Smooth muscle cell (in vitro differentiated cells): ENCODE data around the gene CDK3. TPM values are rescaled to one million over a fixed set of nuclear protein-coding genes. Genes with fewer than 3 reads are reported as not detected.
"Not testable (repeated sequence)": the region's sequence is repeated elsewhere in the genome, so short reads cannot be mapped to it uniquely, and the experiment has no call there.

ENCODE experiments used
- DNase-seq: peaks from one replicate; lab custom pipeline; 2025; ENCODE audit not compliant: unreplicated experiment; lab: John Stamatoyannopoulos, UW
- H2AFZ ChIP-seq: fragments of 200-600 bp; sonication (generic); 2 replicates; pipeline ENCODE4 v1.6.0; 2016; ENCODE audit warnings: antibody characterized with exemption, low read depth, mild to moderate bottlenecking
- H3F3A ChIP-seq: fragments of 200-600 bp; sonication (generic); 2 replicates; pipeline ENCODE4 v1.6.0; 2017; ENCODE audit warnings: antibody characterized with exemption, low read depth
- H3K27ac ChIP-seq: fragments of 200-600 bp; sonication (generic); 2 replicates; pipeline ENCODE4 v1.5.1; 2016; ENCODE audit warnings: low read depth, mild to moderate bottlenecking
- H3K27me3 ChIP-seq: fragments of 200-600 bp; sonication (generic); 2 replicates; pipeline ENCODE4 v1.6.1; 2016; ENCODE audit warnings: low read depth, mild to moderate bottlenecking
- H3K36me3 ChIP-seq: fragments of 200-600 bp; sonication (generic); 2 replicates; pipeline ENCODE4 v1.5.1; 2016; ENCODE audit warnings: low read depth
- H3K4me1 ChIP-seq: fragments of 200-600 bp; sonication (generic); 2 replicates; pipeline ENCODE4 v1.5.1; 2016; ENCODE audit warnings: low read depth
- H3K4me2 ChIP-seq: fragments of 200-600 bp; sonication (generic); 2 replicates; pipeline ENCODE4 v1.6.0; 2016; ENCODE audit warnings: mild to moderate bottlenecking
- H3K4me3 ChIP-seq: fragments of 200-600 bp; sonication (generic); 2 replicates; pipeline ENCODE4 v1.5.1; 2016; ENCODE audit warnings: mild to moderate bottlenecking
- H3K79me2 ChIP-seq: fragments of 200-600 bp; sonication (generic); 2 replicates; pipeline ENCODE4 v1.6.0; 2016; ENCODE audit warnings: low read depth, mild to moderate bottlenecking
- H3K9ac ChIP-seq: fragments of 200-600 bp; sonication (generic); 2 replicates; pipeline ENCODE4 v1.6.0; 2016; ENCODE audit warnings: low read depth
- H3K9me3 ChIP-seq: fragments of 200-600 bp; sonication (generic); replicated peaks from 2 replicates; pipeline ENCODE4 v1.5.1; 2016; ENCODE audit warnings: low read depth
- H4K20me1 ChIP-seq: fragments of 200-600 bp; sonication (generic); 2 replicates; pipeline ENCODE4 v1.6.0; 2016; ENCODE audit warnings: low read depth
- WGBS: methylation state at CpG from one replicate; pipeline ENCODE4 v1.1.7; 2016; ENCODE audit warnings: low lambda C conversion rate; 5-methylcytosine and 5-hydroxymethylcytosine counted together
- polyA plus RNA-seq: library from polyadenylated mRNA; unstranded; fragments of >200 nt; fragmentation: Nextera tagmentation; extraction: Ambion mirVana; gene quantifications from 2 replicates; pipeline ENCODE4 v1.2.1, GENCODE V29; 2016
- total RNA-seq: library from RNA; depleted of rRNA; stranded (reverse); fragments of >200 nt; gene quantifications from 2 replicates; pipeline ENCODE4 v1.2.3, GENCODE V29; 2014
- TF ChIP-seq, protein P1 (sequence below): fragments of 200-600 bp; sonication (generic); IDR thresholded peaks from 2 replicates; pipeline ENCODE4 v1.5.1; 2017; ENCODE audit warnings: borderline replicate concordance, mild to moderate bottlenecking, antibody characterized with exemption; ENCODE audit not compliant: insufficient read depth, poor library complexity, severe bottlenecking

Gene CDK3
- total and polyA plus RNA-seq, 2 experiments from 2014 or later: 1.0 to 3.9 TPM

DNA sequence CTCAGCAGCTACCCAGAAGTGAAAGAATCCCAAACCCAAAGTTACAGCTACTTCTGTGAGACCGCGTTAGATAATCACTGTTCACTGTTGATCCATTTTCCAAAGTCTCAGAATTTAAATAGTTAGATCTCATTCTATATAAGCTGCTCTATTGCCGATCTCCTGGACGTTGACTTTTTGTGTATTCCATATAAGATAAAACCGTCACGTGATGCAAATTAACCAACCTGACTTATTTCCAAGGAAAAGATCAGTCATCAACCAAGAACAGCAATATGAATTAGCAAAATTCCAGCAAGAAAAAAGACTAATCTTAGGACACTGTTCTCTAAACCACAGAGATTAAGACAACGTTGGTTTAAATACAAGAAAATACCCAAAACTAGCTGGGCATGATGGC lies 30.0 kb upstream of the CDK3 start:
- peaks cover 4% of the 10 kb centered on the region for H3F3A ChIP-seq
- TF ChIP-seq, protein P1, sequence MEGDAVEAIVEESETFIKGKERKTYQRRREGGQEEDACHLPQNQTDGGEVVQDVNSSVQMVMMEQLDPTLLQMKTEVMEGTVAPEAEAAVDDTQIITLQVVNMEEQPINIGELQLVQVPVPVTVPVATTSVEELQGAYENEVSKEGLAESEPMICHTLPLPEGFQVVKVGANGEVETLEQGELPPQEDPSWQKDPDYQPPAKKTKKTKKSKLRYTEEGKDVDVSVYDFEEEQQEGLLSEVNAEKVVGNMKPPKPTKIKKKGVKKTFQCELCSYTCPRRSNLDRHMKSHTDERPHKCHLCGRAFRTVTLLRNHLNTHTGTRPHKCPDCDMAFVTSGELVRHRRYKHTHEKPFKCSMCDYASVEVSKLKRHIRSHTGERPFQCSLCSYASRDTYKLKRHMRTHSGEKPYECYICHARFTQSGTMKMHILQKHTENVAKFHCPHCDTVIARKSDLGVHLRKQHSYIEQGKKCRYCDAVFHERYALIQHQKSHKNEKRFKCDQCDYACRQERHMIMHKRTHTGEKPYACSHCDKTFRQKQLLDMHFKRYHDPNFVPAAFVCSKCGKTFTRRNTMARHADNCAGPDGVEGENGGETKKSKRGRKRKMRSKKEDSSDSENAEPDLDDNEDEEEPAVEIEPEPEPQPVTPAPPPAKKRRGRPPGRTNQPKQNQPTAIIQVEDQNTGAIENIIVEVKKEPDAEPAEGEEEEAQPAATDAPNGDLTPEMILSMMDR: no peak
- DNase-seq: no peak
- no peak overlapping the region for H2AFZ ChIP-seq
- no peak overlapping the region for H3K9ac ChIP-seq
- peaks cover 93% of the 10 kb centered on the region for H4K20me1 ChIP-seq
- H3K36me3 ChIP-seq: no peaks in the 10 kb centered on the region
- no peaks in the 10 kb centered on the region for H3K9me3 ChIP-seq
- H3K79me2 ChIP-seq: peaks cover 92% of the 10 kb centered on the region
- H3K27ac ChIP-seq: no peak overlapping the region
- H3K4me3 ChIP-seq: no peak overlapping the region
- H3K4me1 ChIP-seq: no peaks in the 10 kb centered on the region
- WGBS: 85% methylated on average over 7 of the region's 7 CpGs
- no peak overlapping the region for H3K4me2 ChIP-seq
- H3K27me3 ChIP-seq: no peaks in the 10 kb centered on the region

DNA sequence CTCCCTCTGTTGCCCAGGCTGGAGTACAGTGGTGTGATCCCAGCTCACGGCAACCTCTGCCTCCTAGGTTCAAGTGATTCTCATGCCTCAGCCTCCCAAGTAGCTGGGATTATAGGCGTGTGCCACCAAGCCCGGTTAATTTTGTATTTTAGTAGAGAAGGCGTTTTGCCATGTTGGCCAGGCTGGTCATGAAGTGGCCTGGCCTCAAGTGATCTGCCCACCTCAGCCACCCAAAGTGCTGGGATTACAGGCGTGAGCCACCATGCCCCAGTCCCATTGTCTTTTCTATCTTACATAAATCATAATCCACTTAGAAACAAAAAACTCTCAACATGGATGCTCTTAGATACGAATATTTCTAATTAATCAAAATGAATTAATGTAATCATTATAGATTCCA lies 25.5 kb upstream of the CDK3 start:
- Histone ChIP-seq H3K79me2 (peaks cover 79% of the 10 kb centered on the region), H3K4me2 (peak overlapping the region; percentile 6), H4K20me1 (peaks cover 72% of the 10 kb centered on the region)
- not testable (repeated sequence) for H3K4me1 ChIP-seq, H3F3A ChIP-seq, H3K27me3 ChIP-seq, H2AFZ ChIP-seq, DNase-seq, H3K36me3 ChIP-seq, H3K27ac ChIP-seq, H3K4me3 ChIP-seq, H3K9me3 ChIP-seq, H3K9ac ChIP-seq
- WGBS: 95% methylated on average over 6 of the region's 6 CpGs

DNA sequence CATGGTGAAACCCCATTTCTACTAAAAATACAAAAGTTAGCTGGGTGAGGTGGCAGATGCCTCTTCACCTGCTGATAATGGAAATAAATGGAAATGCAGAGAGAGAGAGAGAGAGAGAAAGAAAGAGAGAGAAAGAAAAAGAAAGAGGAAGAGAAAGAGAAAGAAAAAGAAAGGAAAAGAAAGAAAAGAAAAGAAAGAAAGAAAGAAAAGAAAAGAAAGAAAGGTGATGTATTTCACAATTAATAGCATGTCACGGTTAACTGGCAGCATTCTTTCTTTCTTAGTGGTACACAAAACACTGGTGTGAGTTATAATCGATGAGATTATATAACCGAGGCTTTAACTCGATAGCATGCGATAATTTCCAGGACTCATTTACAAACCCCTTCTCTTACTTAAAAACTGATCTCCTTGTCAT lies 24.9 kb upstream of the CDK3 start:
- peak overlapping the region; percentile 85 for H3K4me2 ChIP-seq
- no peak overlapping the region for H3K9ac ChIP-seq
- H3K79me2 ChIP-seq: peaks cover 73% of the 10 kb centered on the region
- no peaks in the 10 kb centered on the region for H3K9me3 ChIP-seq
- no peaks in the 10 kb centered on the region for H3K36me3 ChIP-seq
- H4K20me1 ChIP-seq: peaks cover 66% of the 10 kb centered on the region
- H3K27ac ChIP-seq: no peak overlapping the region
- H2AFZ ChIP-seq: no peak overlapping the region
- TF ChIP-seq, protein P1: no peak
- H3K27me3 ChIP-seq: no peaks in the 10 kb centered on the region
- WGBS: 91% methylated on average over 5 of the region's 5 CpGs
- DNase-seq: no peak
- peak overlapping the region; percentile 74 for H3K4me3 ChIP-seq
- no peaks in the 10 kb centered on the region for H3K4me1 ChIP-seq
- H3F3A ChIP-seq: peaks cover 11% of the 10 kb centered on the region

DNA sequence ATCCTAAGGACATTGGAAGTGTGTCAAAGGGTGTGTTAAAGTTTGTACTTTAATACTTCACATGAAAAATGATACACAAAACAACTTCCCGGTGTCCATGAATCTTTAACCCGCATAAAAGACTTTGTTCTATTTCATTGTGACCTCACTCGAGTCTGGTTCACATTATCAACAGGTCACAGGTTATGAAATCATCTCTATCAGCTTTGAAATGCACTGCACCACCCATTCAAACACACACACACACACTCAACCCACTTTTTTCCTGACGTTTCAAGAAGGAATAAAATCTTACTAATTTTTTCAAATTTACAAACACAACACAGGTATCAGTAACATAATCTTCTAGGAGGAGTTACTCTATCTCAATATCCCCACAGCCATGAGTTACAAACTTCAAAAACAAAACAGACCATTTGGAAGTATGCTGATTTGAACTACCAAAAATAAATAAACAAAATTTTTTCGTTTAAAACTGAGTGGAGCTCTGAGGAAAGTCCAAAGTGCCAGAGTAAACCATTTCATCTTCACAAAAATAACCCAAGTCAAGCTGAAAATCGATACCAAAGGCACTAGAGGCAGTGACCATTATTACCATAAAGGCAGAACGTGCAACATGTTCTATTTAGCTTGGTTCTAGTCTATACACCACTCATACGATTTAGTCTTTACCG lies 24.3 kb upstream of the CDK3 start:
- WGBS: 82% methylated on average over 9 of the region's 9 CpGs
- Histone ChIP-seq H3K27ac (no peak overlapping the region), H3K4me1 (no peaks in the 10 kb centered on the region), H3K36me3 (no peaks in the 10 kb centered on the region), H3K4me3 (peak overlapping the region; percentile 74), H3K9ac (no peak overlapping the region), H4K20me1 (peaks cover 60% of the 10 kb centered on the region), H2AFZ (no peak overlapping the region), H3F3A (peaks cover 16% of the 10 kb centered on the region), H3K4me2 (peak overlapping the region; percentile 85), H3K79me2 (peaks cover 69% of the 10 kb centered on the region), H3K27me3 (no peaks in the 10 kb centered on the region), H3K9me3 (no peaks in the 10 kb centered on the region)
- DNase-seq: no peak
- TF ChIP-seq, protein P1: no peak
